MM.1S (cell line): ENCODE measurements around the gene CASP8.

ENCODE experiments used
- DNase-seq: peaks from one replicate; pipeline ENCODE4 v3.0.0-alpha.2; 2015
- H2AFZ ChIP-seq: fragments of 300-600 bp; sonication (generic); 2 replicates; pipeline ENCODE4 v1.6.0; 2016; ENCODE audit warnings: antibody characterized with exemption, low read length
- H3F3A ChIP-seq: fragments of 300-600 bp; sonication (generic); 2 replicates; pipeline ENCODE4 v1.6.1; 2016; ENCODE audit warnings: mild to moderate bottlenecking, antibody characterized with exemption, low read length, moderate library complexity, mixed read lengths; ENCODE audit not compliant: insufficient read depth
- H3K27ac ChIP-seq: fragments of 300-600 bp; sonication (generic); 2 replicates; pipeline ENCODE4 v1.5.1; 2016; ENCODE audit warnings: mild to moderate bottlenecking, low read length
- H3K27me3 ChIP-seq: fragments of 300-600 bp; sonication (generic); replicated peaks from 2 replicates; pipeline ENCODE4 v1.6.0; 2016; ENCODE audit warnings: low read length; ENCODE audit not compliant: insufficient read depth
- H3K36me3 ChIP-seq: fragments of 300-600 bp; sonication (generic); replicated peaks from 2 replicates; pipeline ENCODE4 v1.6.1; 2016; ENCODE audit warnings: mild to moderate bottlenecking, low read length, mixed read lengths; ENCODE audit not compliant: insufficient read depth
- H3K4me1 ChIP-seq: fragments of 300-600 bp; sonication (generic); 2 replicates; pipeline ENCODE4 v1.6.1; 2016; ENCODE audit warnings: low read length, mixed read lengths
- H3K4me2 ChIP-seq: fragments of 300-600 bp; sonication (generic); 2 replicates; pipeline ENCODE4 v1.6.0; 2016; ENCODE audit warnings: low read depth, low read length
- H3K4me3 ChIP-seq: fragments of 300-600 bp; sonication (generic); 2 replicates; pipeline ENCODE4 v1.5.1; 2016; ENCODE audit warnings: low read length, mixed read lengths
- H3K79me2 ChIP-seq: fragments of 300-600 bp; sonication (generic); 2 replicates; pipeline ENCODE4 v1.6.1; 2016; ENCODE audit warnings: mixed run types, low read length, mixed read lengths
- H3K9ac ChIP-seq: fragments of 300-600 bp; sonication (generic); 2 replicates; pipeline ENCODE4 v1.6.1; 2016; ENCODE audit warnings: low read length, mixed read lengths
- H3K9me2 ChIP-seq: fragments of 300-600 bp; sonication (generic); replicated peaks from 2 replicates; pipeline ENCODE4 v1.6.1; 2016; ENCODE audit warnings: mild to moderate bottlenecking, low read length, mixed read lengths; ENCODE audit not compliant: insufficient read depth
- H3K9me3 ChIP-seq: fragments of 300-600 bp; sonication (generic); replicated peaks from 2 replicates; pipeline ENCODE4 v1.6.1; 2016; ENCODE audit warnings: mild to moderate bottlenecking, low read length, mixed read lengths; ENCODE audit not compliant: insufficient read depth
- H4K20me1 ChIP-seq: fragments of 300-600 bp; sonication (generic); 2 replicates; pipeline ENCODE4 v1.6.1; 2016; ENCODE audit warnings: mild to moderate bottlenecking, low read length, moderate library complexity, mixed read lengths; ENCODE audit not compliant: insufficient read depth
- EZH2 ChIP-seq: fragments of 300-600 bp; sonication (generic); optimal IDR thresholded peaks from 2 replicates; pipeline ENCODE3; 2017; ENCODE audit warnings: low read depth, mild to moderate bottlenecking, antibody characterized with exemption, low read length, mixed read lengths
- EZH2phosphoT487 ChIP-seq: fragments of 300-600 bp; sonication (generic); IDR thresholded peaks from 2 replicates; pipeline ENCODE4 v1.6.1; 2018; ENCODE audit warnings: antibody characterized with exemption, low read length
- TF ChIP-seq, protein P1 (sequence below): fragments of 300-600 bp; sonication (generic); IDR thresholded peaks from 2 replicates; pipeline ENCODE4 v1.5.1; 2016; ENCODE audit warnings: antibody characterized with exemption, low read length, mixed read lengths

Gene CASP8

DNA sequence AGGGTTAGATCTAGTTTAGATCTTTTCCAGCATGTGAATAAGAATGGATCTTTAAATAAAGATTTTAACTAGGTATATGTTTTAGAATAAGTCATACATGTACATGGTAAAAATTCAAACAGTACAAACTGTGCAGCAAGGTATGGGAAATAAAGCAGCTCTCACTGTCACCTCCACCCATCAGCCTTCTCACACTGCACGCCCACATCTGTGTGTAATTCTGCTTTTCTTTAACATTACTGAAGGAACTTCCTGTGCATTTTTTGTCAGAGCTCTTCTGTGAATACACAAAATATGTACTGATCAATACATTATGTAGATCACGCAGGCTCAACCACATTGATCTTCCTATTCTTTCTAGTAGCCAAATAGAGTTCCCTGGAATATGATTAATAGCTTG is 3.4 kb downstream of the CASP8 start:
- peak overlapping the region; percentile 78; the same call in 1 of the 2 replicates for H3K9ac ChIP-seq
- TF ChIP-seq, protein P1, sequence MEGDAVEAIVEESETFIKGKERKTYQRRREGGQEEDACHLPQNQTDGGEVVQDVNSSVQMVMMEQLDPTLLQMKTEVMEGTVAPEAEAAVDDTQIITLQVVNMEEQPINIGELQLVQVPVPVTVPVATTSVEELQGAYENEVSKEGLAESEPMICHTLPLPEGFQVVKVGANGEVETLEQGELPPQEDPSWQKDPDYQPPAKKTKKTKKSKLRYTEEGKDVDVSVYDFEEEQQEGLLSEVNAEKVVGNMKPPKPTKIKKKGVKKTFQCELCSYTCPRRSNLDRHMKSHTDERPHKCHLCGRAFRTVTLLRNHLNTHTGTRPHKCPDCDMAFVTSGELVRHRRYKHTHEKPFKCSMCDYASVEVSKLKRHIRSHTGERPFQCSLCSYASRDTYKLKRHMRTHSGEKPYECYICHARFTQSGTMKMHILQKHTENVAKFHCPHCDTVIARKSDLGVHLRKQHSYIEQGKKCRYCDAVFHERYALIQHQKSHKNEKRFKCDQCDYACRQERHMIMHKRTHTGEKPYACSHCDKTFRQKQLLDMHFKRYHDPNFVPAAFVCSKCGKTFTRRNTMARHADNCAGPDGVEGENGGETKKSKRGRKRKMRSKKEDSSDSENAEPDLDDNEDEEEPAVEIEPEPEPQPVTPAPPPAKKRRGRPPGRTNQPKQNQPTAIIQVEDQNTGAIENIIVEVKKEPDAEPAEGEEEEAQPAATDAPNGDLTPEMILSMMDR: no peak
- TF ChIP-seq EZH2 (no peak), EZH2phosphoT487 (no peak)
- DNase-seq: no peak
- no peak overlapping the region for H2AFZ ChIP-seq
- peak overlapping the region; percentile 79 for H3K4me2 ChIP-seq
- H4K20me1 ChIP-seq: peaks cover 29% of the 10 kb centered on the region
- H3K79me2 ChIP-seq: peaks cover 95% of the 10 kb centered on the region
- H3K4me3 ChIP-seq: peak overlapping the region; percentile 49; the same call in 1 of the 2 replicates
- no peaks in the 10 kb centered on the region for H3K9me3 ChIP-seq
- peaks cover 6% of the 10 kb centered on the region for H3K36me3 ChIP-seq
- peak overlapping the region; percentile 81; the same call in 1 of the 2 replicates for H3K27ac ChIP-seq
- no peaks in the 10 kb centered on the region for H3K9me2 ChIP-seq
- H3K27me3 ChIP-seq: no peaks in the 10 kb centered on the region
- H3K4me1 ChIP-seq: peaks cover 31% of the 10 kb centered on the region
- peaks cover 45% of the 10 kb centered on the region for H3F3A ChIP-seq

DNA sequence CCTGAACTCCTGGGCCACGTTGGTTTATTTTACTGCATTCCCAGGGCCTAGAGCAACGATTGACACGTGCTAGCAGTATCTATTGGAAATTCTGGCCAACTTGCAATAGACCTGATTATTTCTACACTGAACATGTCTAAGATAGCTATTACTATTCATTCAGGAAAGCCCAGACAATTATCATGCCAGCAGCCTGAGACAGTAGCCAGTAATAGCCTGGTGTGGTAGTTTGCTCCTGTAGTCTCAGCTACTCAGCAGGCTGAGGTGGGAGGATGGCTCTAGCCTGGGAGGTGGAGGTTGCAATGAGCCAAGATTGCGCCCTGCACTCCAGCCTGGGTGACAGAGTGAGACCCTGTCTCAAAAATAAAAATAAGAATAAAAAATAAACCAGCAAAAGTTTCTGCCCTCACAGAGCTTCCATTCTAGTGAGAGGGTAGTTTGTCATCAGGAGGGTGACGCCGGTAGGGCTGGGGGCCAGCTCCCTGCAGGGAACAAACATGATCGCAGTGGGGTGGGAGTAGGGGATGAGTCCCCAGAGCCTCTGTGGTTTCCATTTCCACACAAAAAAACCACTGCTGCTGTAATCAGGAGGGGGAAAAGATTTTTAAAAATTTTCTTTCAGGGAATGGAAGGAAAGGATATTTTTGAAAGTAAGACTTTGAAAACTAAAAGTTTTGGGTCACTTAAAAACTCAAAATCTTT is 4.3 kb downstream of the CASP8 start:
- H3K4me2 ChIP-seq: peak overlapping the region; percentile 79; the same call in 1 of the 2 replicates

DNA sequence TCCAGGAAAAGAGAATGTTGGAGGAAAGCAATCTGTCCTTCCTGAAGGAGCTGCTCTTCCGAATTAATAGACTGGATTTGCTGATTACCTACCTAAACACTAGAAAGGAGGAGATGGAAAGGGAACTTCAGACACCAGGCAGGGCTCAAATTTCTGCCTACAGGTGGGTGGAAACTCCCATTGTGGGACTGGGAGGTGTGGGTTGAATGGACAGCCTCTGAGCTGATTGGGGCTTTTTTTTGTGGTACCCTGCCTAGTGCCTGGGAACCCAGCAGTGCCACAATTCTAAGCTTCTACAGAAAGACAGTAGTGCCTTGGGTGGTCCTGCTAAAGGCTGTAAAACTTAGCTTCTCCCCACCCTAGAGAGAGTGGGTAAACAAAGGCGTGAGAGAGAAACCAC is 6.3 kb downstream of the CASP8 start:
- Histone ChIP-seq H2AFZ (no peak overlapping the region), H3K36me3 (peaks cover 12% of the 10 kb centered on the region), H3K9me2 (no peaks in the 10 kb centered on the region), H4K20me1 (peaks cover 45% of the 10 kb centered on the region), H3K27ac (no peak overlapping the region), H3K4me3 (no peak overlapping the region), H3K79me2 (peaks cover 98% of the 10 kb centered on the region), H3K4me2 (no peak overlapping the region), H3K9me3 (no peaks in the 10 kb centered on the region), H3F3A (peaks cover 20% of the 10 kb centered on the region), H3K27me3 (no peaks in the 10 kb centered on the region), H3K9ac (no peak overlapping the region), H3K4me1 (peaks cover 25% of the 10 kb centered on the region; the same call in 1 of the 2 replicates)
- no peak for DNase-seq
- TF ChIP-seq EZH2phosphoT487: no peak
- no peak for TF ChIP-seq EZH2
- TF ChIP-seq, protein P1: no peak

More for the DNA sequence above, 4.3 kb downstream of the CASP8 start:
- peaks cover 98% of the 10 kb centered on the region for H3K79me2 ChIP-seq
- DNase-seq: no peak
- H3K27ac ChIP-seq: no peak overlapping the region
- no peak for TF ChIP-seq EZH2
- TF ChIP-seq, protein P1: no peak
- no peak for TF ChIP-seq EZH2phosphoT487
- no peak overlapping the region for H3K4me3 ChIP-seq
- no peaks in the 10 kb centered on the region for H3K9me3 ChIP-seq
- peaks cover 39% of the 10 kb centered on the region for H3F3A ChIP-seq
- peaks cover 6% of the 10 kb centered on the region for H3K36me3 ChIP-seq
- no peaks in the 10 kb centered on the region for H3K27me3 ChIP-seq
- H2AFZ ChIP-seq: no peak overlapping the region
- H4K20me1 ChIP-seq: peaks cover 35% of the 10 kb centered on the region
- peaks cover 26% of the 10 kb centered on the region for H3K4me1 ChIP-seq
- no peaks in the 10 kb centered on the region for H3K9me2 ChIP-seq
- no peak overlapping the region for H3K9ac ChIP-seq
